ENCODE measurements around the gene KCNIP3.

The KCNIP3 gene

DNA sequence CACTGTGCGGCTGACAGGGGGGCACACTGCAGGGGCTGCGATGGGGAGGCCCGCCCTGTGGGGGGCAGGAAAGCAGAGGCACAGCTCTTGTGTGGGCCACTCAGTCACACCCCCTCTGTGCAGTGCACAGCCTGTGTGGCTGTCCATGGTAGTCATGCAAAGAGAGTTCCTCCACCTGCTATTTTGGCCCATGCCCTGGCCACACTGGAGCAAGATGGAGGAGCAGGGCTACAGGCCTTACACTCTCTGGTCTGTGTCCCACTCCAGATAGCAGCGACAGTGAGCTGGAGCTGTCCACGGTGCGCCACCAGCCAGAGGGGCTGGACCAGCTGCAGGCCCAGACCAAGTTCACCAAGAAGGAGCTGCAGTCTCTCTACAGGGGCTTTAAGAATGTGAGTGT is 76.9 kb downstream of the KCNIP3 start:
- Histone ChIP-seq H2AK5ac (ENCODE audit: low read length) (no peak overlapping the region), H3K4ac (ENCODE audit: low read depth, low read length) (no peak overlapping the region), H3K79me2 (ENCODE audit: control insufficient read depth, insufficient read depth, low read length) (no peaks in the 10 kb centered on the region), H4K8ac (ENCODE audit: low read depth, low read length) (no peak overlapping the region), H3K4me1 (ENCODE audit: control insufficient read depth, low read depth, low read length) (no peaks in the 10 kb centered on the region), H3K18ac (ENCODE audit: low read length) (no peak overlapping the region), H3K27ac (ENCODE audit: low read depth, low read length) (no peak overlapping the region), H2BK15ac (replicated peaks; ENCODE audit: low read depth) (no peak overlapping the region), H3K4me2 (ENCODE audit: low read length) (no peak overlapping the region), H2BK5ac (ENCODE audit: low read length) (no peak overlapping the region), H4K5ac (ENCODE audit: low read length) (no peak overlapping the region), H3K36me3 (ENCODE audit: control insufficient read depth, insufficient read depth, low read length) (no peaks in the 10 kb centered on the region), H3K79me1 (ENCODE audit: low read length) (no peaks in the 10 kb centered on the region), H2BK120ac (ENCODE audit: low read depth, low read length) (no peak overlapping the region), H3K56ac (ENCODE audit: low read length) (no peak overlapping the region), H3K23ac (ENCODE audit: low read length) (no peak overlapping the region), H3K9ac (ENCODE audit: low read length) (no peak overlapping the region), H3K4me3 (ENCODE audit: low read length) (no peak overlapping the region), H3K27me3 (ENCODE audit: insufficient read depth, low read length, poor library complexity) (no peaks in the 10 kb centered on the region)
- DNase-seq = no peak
- no CpG with 5 or more reads among the region's 6 CpGs for WGBS (ENCODE audit: extremely low coverage, insufficient coverage, low lambda C conversion rate)

DNA sequence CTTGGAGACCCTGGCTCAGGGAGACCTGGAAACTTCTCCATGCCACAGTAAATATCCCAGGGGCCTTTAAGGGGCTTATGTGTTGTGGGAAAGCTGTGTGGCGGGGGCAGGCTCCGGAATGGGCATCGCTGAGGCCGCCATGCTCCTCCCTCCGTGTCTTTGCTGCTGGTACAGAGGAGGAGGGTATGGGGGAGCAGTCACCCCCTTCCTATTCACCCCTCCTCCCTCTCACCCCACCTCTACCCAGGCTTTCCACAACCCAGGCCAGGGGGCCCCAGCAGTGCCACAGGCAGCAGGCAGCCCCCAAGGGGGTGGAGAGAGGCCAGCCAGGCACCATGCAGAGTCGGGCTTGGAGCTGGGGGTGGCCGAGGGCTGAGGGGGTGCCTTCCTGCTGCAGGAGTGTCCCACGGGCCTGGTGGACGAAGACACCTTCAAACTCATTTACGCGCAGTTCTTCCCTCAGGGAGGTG is 77.3 kb downstream of the KCNIP3 start:
- Histone ChIP-seq H3K79me1 (ENCODE audit: low read length) (no peaks in the 10 kb centered on the region), H3K4me2 (ENCODE audit: low read length) (no peak overlapping the region), H3K4ac (ENCODE audit: low read depth, low read length) (no peak overlapping the region), H3K18ac (ENCODE audit: low read length) (no peak overlapping the region), H3K36me3 (ENCODE audit: control insufficient read depth, insufficient read depth, low read length) (no peaks in the 10 kb centered on the region), H3K27ac (ENCODE audit: low read depth, low read length) (no peak overlapping the region), H2AK5ac (ENCODE audit: low read length) (no peak overlapping the region), H3K23ac (ENCODE audit: low read length) (no peak overlapping the region), H3K4me3 (ENCODE audit: low read length) (no peak overlapping the region), H2BK5ac (ENCODE audit: low read length) (no peak overlapping the region), H4K8ac (ENCODE audit: low read depth, low read length) (no peak overlapping the region), H2BK120ac (ENCODE audit: low read depth, low read length) (no peak overlapping the region), H4K5ac (ENCODE audit: low read length) (no peak overlapping the region), H3K27me3 (ENCODE audit: insufficient read depth, low read length, poor library complexity) (no peaks in the 10 kb centered on the region), H3K9ac (ENCODE audit: low read length) (no peak overlapping the region), H3K4me1 (ENCODE audit: control insufficient read depth, low read depth, low read length) (no peaks in the 10 kb centered on the region), H3K79me2 (ENCODE audit: control insufficient read depth, insufficient read depth, low read length) (no peaks in the 10 kb centered on the region), H3K56ac (ENCODE audit: low read length) (no peak overlapping the region), H2BK15ac (replicated peaks; ENCODE audit: low read depth) (no peak overlapping the region)
- no CpG with 5 or more reads among the region's 11 CpGs for WGBS (ENCODE audit: extremely low coverage, insufficient coverage, low lambda C conversion rate)
- DNase-seq = no peak

DNA sequence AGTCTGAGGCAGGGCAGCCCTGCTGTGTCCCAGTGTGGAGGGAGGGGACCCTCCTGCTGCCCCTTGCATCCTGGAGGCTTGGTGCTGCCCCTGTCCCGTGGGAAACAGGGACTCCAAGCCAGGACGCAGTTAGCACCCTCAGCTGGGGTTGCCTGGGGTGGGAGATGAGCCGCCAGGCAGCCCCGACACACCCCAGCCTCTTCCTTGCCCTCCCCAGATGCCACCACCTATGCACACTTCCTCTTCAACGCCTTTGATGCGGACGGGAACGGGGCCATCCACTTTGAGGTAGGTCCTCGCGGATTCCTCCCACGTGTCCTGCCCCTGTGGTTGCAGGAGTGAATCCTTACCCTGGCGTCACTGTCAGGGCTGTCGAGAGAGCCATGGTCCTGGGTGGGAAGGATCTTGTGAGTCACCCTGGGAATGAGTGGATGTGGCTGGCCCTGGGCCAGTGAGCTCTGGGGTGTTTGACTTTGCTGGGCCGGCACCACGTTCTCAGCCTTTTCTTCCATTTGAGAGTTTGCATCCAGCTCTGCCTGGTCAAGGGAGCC is 77.8 kb downstream of the KCNIP3 start:
- Histone ChIP-seq H4K5ac (ENCODE audit: low read length) (no peak overlapping the region), H2BK120ac (ENCODE audit: low read depth, low read length) (no peak overlapping the region), H3K23ac (ENCODE audit: low read length) (no peak overlapping the region), H3K4ac (ENCODE audit: low read depth, low read length) (no peak overlapping the region), H2BK15ac (replicated peaks; ENCODE audit: low read depth) (no peak overlapping the region), H3K4me2 (ENCODE audit: low read length) (no peak overlapping the region), H3K27me3 (ENCODE audit: insufficient read depth, low read length, poor library complexity) (no peaks in the 10 kb centered on the region), H3K56ac (ENCODE audit: low read length) (no peak overlapping the region), H4K8ac (ENCODE audit: low read depth, low read length) (no peak overlapping the region), H2AK5ac (ENCODE audit: low read length) (no peak overlapping the region), H3K27ac (ENCODE audit: low read depth, low read length) (no peak overlapping the region), H3K9ac (ENCODE audit: low read length) (no peak overlapping the region), H3K4me1 (ENCODE audit: control insufficient read depth, low read depth, low read length) (no peaks in the 10 kb centered on the region), H3K36me3 (ENCODE audit: control insufficient read depth, insufficient read depth, low read length) (no peaks in the 10 kb centered on the region), H3K4me3 (ENCODE audit: low read length) (no peak overlapping the region), H2BK5ac (ENCODE audit: low read length) (no peak overlapping the region), H3K18ac (ENCODE audit: low read length) (no peak overlapping the region), H3K79me1 (ENCODE audit: low read length) (no peaks in the 10 kb centered on the region), H3K79me2 (ENCODE audit: control insufficient read depth, insufficient read depth, low read length) (no peaks in the 10 kb centered on the region)
- no CpG with 5 or more reads among the region's 15 CpGs for WGBS (ENCODE audit: extremely low coverage, insufficient coverage, low lambda C conversion rate)
- no peak for DNase-seq

DNA sequence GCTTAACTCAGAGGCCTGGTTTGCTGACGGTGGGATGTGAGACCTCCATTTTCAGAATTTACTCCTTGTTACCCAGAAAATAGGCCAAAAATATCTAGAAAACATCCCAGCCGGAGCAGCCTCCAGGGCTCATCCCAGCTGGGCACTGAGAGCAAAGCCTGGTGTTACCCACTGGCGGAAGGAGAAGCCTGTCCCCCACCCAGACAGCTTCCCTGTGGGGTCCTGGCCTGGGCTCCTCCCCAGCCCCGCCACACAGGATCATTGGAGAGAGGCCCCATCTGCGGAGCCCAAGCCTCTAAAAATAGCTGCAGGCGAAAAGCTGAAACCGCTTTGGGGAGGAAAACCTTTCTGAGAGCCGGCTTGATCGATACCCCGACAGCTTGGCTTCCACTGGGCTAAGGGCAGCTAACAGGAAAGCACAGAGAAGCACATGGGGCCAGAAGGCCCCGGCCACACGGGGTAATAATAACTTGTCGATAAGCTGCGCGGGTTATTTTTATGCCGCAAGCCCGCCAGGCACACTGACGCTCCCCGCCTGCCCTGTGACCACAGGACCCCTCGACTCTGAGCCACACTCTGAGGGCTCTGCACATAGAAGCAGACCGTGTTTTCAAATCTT is 78.5 kb downstream of the KCNIP3 start:
- no peaks in the 10 kb centered on the region for H3K79me1 ChIP-seq (ENCODE audit: low read length)
- WGBS (ENCODE audit: extremely low coverage, insufficient coverage, low lambda C conversion rate) = no CpG with 5 or more reads among the region's 21 CpGs
- H2AK5ac ChIP-seq (ENCODE audit: low read length) = no peak overlapping the region
- H3K23ac ChIP-seq (ENCODE audit: low read length) = no peak overlapping the region
- H3K36me3 ChIP-seq (ENCODE audit: control insufficient read depth, insufficient read depth, low read length) = no peaks in the 10 kb centered on the region
- no peak overlapping the region for H3K56ac ChIP-seq (ENCODE audit: low read length)
- no peak overlapping the region for H3K27ac ChIP-seq (ENCODE audit: low read depth, low read length)
- H3K4me2 ChIP-seq (ENCODE audit: low read length) = no peak overlapping the region
- no peak overlapping the region for H3K4me3 ChIP-seq (ENCODE audit: low read length)
- no peak overlapping the region for H3K4ac ChIP-seq (ENCODE audit: low read depth, low read length)
- H3K27me3 ChIP-seq (ENCODE audit: insufficient read depth, low read length, poor library complexity) = no peaks in the 10 kb centered on the region
- no peak overlapping the region for H4K8ac ChIP-seq (ENCODE audit: low read depth, low read length)
- no peak overlapping the region for H2BK5ac ChIP-seq (ENCODE audit: low read length)
- H3K9ac ChIP-seq (ENCODE audit: low read length) = no peak overlapping the region
- H3K4me1 ChIP-seq (ENCODE audit: control insufficient read depth, low read depth, low read length) = no peaks in the 10 kb centered on the region
- no peak overlapping the region for H2BK120ac ChIP-seq (ENCODE audit: low read depth, low read length)
- no peak overlapping the region for H2BK15ac ChIP-seq (replicated peaks; ENCODE audit: low read depth)
- H3K18ac ChIP-seq (ENCODE audit: low read length) = no peak overlapping the region
- no peak overlapping the region for H4K5ac ChIP-seq (ENCODE audit: low read length)
- no peak for DNase-seq
- no peaks in the 10 kb centered on the region for H3K79me2 ChIP-seq (ENCODE audit: control insufficient read depth, insufficient read depth, low read length)

DNA sequence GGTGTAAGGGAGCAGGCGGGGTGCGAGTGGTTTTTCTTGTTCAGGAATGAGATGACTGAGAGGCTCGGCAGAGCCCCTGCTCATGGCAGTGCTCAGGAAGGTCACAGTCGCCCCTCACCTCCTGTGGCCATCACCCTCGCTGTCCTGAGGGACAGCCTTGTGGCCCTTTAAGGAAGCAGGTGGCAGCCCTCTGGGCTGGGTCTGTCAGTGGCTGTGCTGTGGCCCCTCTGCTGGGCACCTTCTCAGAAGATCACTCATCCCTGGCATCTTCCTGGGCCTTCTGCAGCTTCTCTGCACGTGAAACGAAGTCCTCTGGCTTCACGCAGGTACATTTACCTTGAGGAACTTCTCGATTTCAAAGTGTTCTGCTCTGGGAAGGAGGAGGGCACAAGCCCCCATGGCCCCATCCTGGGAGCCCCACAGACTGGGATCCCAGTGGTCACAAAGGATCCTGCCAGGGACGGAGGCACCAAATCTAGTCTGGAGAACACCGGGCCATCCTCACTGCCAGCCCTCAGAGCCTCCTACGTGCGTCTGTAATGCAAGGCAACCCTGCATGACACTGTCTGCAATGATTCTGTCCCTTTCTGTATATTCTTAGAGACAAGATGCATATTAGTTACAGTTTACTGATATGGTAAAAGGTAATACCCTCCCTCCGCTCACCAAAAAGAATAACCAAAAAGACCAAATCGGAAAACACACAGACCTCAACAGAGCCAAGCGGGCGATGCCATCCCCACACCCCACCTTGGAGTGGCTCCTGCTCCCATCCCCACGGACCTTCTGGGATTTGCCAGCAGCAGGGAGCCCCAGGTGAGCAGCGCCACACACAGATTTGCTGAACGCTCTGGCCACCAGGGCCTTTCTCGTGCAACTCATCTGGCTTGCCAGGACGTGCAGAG is 79.4 kb downstream of the KCNIP3 start:
- Histone ChIP-seq H2AK5ac (ENCODE audit: low read length) (no peak overlapping the region), H4K5ac (ENCODE audit: low read length) (no peak overlapping the region), H3K56ac (ENCODE audit: low read length) (no peak overlapping the region), H3K18ac (ENCODE audit: low read length) (no peak overlapping the region), H2BK120ac (ENCODE audit: low read depth, low read length) (no peak overlapping the region), H4K8ac (ENCODE audit: low read depth, low read length) (no peak overlapping the region), H3K36me3 (ENCODE audit: control insufficient read depth, insufficient read depth, low read length) (no peaks in the 10 kb centered on the region), H3K4ac (ENCODE audit: low read depth, low read length) (no peak overlapping the region), H2BK5ac (ENCODE audit: low read length) (no peak overlapping the region), H3K4me1 (ENCODE audit: control insufficient read depth, low read depth, low read length) (no peaks in the 10 kb centered on the region), H3K4me3 (ENCODE audit: low read length) (no peak overlapping the region), H3K79me1 (ENCODE audit: low read length) (no peaks in the 10 kb centered on the region), H3K23ac (ENCODE audit: low read length) (no peak overlapping the region), H2BK15ac (replicated peaks; ENCODE audit: low read depth) (no peak overlapping the region), H3K27ac (ENCODE audit: low read depth, low read length) (no peak overlapping the region), H3K9ac (ENCODE audit: low read length) (no peak overlapping the region), H3K79me2 (ENCODE audit: control insufficient read depth, insufficient read depth, low read length) (no peaks in the 10 kb centered on the region), H3K27me3 (ENCODE audit: insufficient read depth, low read length, poor library complexity) (no peaks in the 10 kb centered on the region), H3K4me2 (ENCODE audit: low read length) (no peak overlapping the region)
- no peak for DNase-seq
- no CpG with 5 or more reads among the region's 22 CpGs for WGBS (ENCODE audit: extremely low coverage, insufficient coverage, low lambda C conversion rate)
